ENCODE results near the gene ME1. TPM values are rescaled to one million over a fixed set of nuclear protein-coding genes. Genes with fewer than 3 reads are reported as not detected.
"Not testable (repeated sequence)": the region's sequence is repeated elsewhere in the genome, so short reads cannot be mapped to it uniquely, and the experiment has no call there.

ME1 gene
- total RNA-seq, 1 donor, result 17.0 TPM

GRCh38 chr6:83461438-83461837, 30.6 kb upstream of the ME1 start:
- no peak for TF ChIP-seq CTCF (IDR thresholded peaks at IDR 0.05; ENCODE audit: insufficient read depth, low read length)
- H3K4me3 ChIP-seq (ENCODE audit: low read depth, low read length), result no peak overlapping the region
- DNase-seq (ENCODE audit: low read depth), result no peak

- DNase-seq (ENCODE audit: low read depth), result no peak
- H3K4me3 ChIP-seq (ENCODE audit: low read depth, low read length), result no peak overlapping the region
- TF ChIP-seq CTCF (IDR thresholded peaks at IDR 0.05; ENCODE audit: insufficient read depth, low read length), result no peak
Observed at GRCh38 chr6:83459663-83460062, 28.8 kb upstream of the ME1 start.

- H3K4me3 ChIP-seq (ENCODE audit: low read depth, low read length); DNase-seq (ENCODE audit: low read depth): not testable (repeated sequence)
Observed at GRCh38 chr6:83450015-83450414, 19.2 kb upstream of the ME1 start.

- not testable (repeated sequence) for DNase-seq (ENCODE audit: low read depth); H3K4me3 ChIP-seq (ENCODE audit: low read depth, low read length)
Observed at GRCh38 chr6:83444086-83444699, 13.3 kb upstream of the ME1 start.

GRCh38 chr6:83443516-83443915, 12.7 kb upstream of the ME1 start:
- DNase-seq (ENCODE audit: low read depth), result no peak

GRCh38 chr6:83442752-83443151, 11.9 kb upstream of the ME1 start:
- no peak overlapping the region for H3K4me3 ChIP-seq (ENCODE audit: low read depth, low read length)
- peak; percentile 44 for DNase-seq (ENCODE audit: low read depth)
- no peak for TF ChIP-seq CTCF (IDR thresholded peaks at IDR 0.05; ENCODE audit: insufficient read depth, low read length)

More at GRCh38 chr6:83443516-83443915, 12.7 kb upstream of the ME1 start:
- no peak overlapping the region for H3K4me3 ChIP-seq (ENCODE audit: low read depth, low read length)
- no peak for TF ChIP-seq CTCF (IDR thresholded peaks at IDR 0.05; ENCODE audit: insufficient read depth, low read length)

GRCh38 chr6:83439201-83439600, 8.3 kb upstream of the ME1 start:
- no peak for DNase-seq (ENCODE audit: low read depth)
- H3K4me3 ChIP-seq (ENCODE audit: low read depth, low read length), result no peak overlapping the region
- TF ChIP-seq CTCF (IDR thresholded peaks at IDR 0.05; ENCODE audit: insufficient read depth, low read length), result no peak

GRCh38 chr6:83436674-83437073, 5.8 kb upstream of the ME1 start:
- TF ChIP-seq CTCF (IDR thresholded peaks at IDR 0.05; ENCODE audit: insufficient read depth, low read length), result no peak
- no peak overlapping the region for H3K4me3 ChIP-seq (ENCODE audit: low read depth, low read length)
- no peak for DNase-seq (ENCODE audit: low read depth)

Measured in fibroblast of the aortic adventitia (primary cell).